Measurements from ENCODE around the gene TMTC1.

Gene TMTC1

DNA sequence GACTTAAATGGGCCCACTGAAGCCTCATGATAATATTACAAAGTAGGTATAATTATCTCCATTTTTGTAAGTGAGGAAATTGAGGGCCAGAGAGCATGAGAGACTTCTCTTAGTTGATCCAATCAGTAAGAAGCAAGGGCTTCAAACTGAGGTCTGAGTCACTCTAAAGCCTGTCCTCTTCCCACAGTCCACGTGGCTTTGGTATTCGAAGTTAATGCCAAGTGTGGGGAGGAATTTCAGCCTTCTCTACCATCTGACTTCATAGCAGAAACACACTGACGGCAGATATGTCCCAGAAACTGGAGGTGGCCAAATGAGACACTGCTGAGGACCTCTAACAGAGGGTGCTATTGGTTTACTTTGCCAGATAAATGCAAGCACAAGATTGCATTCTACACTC is 171.8 kb downstream of the TMTC1 start:
- TF ChIP-seq, protein P1, sequence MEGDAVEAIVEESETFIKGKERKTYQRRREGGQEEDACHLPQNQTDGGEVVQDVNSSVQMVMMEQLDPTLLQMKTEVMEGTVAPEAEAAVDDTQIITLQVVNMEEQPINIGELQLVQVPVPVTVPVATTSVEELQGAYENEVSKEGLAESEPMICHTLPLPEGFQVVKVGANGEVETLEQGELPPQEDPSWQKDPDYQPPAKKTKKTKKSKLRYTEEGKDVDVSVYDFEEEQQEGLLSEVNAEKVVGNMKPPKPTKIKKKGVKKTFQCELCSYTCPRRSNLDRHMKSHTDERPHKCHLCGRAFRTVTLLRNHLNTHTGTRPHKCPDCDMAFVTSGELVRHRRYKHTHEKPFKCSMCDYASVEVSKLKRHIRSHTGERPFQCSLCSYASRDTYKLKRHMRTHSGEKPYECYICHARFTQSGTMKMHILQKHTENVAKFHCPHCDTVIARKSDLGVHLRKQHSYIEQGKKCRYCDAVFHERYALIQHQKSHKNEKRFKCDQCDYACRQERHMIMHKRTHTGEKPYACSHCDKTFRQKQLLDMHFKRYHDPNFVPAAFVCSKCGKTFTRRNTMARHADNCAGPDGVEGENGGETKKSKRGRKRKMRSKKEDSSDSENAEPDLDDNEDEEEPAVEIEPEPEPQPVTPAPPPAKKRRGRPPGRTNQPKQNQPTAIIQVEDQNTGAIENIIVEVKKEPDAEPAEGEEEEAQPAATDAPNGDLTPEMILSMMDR (conservative IDR thresholded peaks at IDR 0.05; ENCODE audit: low read length), result no peak
- no peak for DNase-seq (ENCODE audit: low read depth)
- H3K4me3 ChIP-seq (ENCODE audit: low read length), result no peak overlapping the region

DNA sequence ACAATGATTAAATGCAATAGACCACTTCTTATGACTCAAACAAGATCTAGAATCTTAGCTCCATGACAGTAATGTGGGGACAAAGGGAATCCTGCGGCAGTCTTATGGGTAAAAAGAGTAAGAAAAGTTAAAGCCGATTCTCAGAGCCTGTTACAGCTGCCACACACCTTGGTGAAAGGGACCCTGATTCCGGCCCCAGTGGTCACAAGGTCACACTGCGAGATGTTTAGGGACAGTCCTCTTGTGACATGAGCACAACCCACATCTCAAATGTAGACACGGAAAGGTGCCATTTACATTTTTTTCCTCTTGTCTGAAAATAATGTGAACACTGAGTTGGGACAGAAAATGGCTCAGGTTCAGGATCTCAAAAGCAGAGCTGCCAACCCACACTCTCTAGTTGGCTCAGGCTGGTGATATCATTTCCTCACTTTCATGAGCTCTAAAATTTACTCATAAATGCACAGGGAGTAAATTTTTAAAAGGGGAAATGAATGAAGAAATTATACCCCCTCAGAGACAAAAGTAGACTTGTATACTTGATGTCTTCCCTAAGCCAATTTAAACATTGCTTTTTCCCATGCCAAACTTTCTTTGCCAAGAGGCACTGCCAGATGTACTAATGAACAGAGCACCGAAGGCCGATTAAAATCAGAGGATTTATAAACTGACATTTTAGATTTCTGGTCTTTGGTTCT is 173.1 kb downstream of the TMTC1 start:
- no peak for DNase-seq (ENCODE audit: low read depth)
- no peak overlapping the region for H3K4me3 ChIP-seq (ENCODE audit: low read length)
- TF ChIP-seq, protein P1 (conservative IDR thresholded peaks at IDR 0.05; ENCODE audit: low read length), result no peak

DNA sequence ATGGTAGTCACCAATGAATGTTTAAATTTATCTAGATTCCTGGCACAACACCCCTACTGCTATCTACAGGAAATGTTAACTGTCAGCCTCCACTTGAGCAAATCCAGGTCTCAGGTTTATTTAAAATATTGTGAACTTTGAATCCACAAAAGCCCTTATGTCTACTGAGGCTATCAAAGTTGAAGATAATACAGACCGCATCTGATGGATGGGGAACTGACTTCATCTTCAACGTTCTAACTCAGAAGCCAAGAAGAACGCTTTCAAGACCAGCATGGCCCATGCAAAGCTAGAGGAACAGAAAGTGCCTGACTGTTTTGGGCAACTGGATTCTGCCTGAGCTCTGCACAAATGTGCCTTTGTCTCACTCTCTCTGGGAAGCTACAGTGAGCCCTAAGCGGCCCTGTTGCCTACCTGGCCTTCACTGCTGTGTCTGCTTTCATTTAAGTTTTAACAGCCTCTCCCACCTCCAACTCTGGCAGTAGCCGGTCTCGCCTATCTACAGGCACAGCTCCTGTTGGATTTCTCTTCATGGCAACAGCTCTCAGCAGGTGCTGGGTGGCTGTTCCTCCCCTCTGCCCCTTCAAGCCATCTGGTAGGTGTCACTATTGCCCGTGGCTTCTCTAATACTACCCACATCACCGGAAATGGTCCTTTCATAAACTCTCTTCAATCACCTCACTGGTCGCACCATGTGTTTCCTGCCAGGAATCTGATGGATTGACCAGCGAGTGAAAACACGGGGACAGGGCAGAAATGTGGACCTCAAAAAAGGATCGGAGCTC is 174.1 kb downstream of the TMTC1 start:
- DNase-seq (ENCODE audit: low read depth), result no peak
- TF ChIP-seq, protein P1 (conservative IDR thresholded peaks at IDR 0.05; ENCODE audit: low read length), result no peak
- H3K4me3 ChIP-seq (ENCODE audit: low read length), result no peak overlapping the region

DNA sequence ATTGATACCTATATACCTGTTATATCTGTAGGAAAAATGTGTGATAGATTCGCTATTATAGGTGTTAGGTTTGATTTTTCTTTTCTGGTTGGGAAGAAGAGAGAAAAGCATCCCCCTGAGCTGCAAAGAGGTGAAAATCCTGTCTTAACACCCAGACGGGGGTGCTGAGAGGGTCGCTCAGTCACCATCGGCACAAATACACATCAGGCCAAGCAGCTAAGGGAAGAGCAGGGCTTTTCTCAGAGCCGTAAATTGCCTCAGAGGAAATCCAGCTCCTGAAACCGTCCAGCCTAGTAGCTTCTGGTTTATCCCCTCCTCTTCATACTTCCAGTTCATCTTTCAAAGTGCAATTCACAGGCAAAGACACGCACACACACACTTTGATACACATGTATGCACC is 175.2 kb downstream of the TMTC1 start:
- H3K4me3 ChIP-seq (ENCODE audit: low read length), result no peak overlapping the region
- TF ChIP-seq, protein P1 (conservative IDR thresholded peaks at IDR 0.05; ENCODE audit: low read length), result no peak
- no peak for DNase-seq (ENCODE audit: low read depth)

DNA sequence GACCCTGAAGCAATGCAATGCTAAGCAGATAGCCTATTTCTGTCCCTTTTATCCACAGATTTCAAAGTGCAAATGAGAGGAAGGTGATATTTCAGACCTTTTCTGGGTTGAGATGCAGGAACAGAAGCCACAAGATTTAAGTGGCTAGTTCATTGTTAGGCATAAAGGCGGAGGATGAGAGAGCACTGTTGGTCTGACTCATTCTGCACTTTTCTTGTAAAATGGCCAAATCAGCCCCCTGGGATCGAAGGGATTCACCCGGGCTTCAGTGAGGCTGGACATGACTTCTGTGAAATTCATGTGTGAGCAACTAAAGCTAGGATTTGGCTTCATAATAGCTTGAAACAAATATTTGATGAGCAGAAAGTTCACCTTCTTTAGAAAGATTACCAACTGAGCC is 184.4 kb downstream of the TMTC1 start:
- TF ChIP-seq, protein P1 (conservative IDR thresholded peaks at IDR 0.05; ENCODE audit: low read length), result no peak
- DNase-seq (ENCODE audit: low read depth), result no peak
- no peak overlapping the region for H3K4me3 ChIP-seq (ENCODE audit: low read length)

DNA sequence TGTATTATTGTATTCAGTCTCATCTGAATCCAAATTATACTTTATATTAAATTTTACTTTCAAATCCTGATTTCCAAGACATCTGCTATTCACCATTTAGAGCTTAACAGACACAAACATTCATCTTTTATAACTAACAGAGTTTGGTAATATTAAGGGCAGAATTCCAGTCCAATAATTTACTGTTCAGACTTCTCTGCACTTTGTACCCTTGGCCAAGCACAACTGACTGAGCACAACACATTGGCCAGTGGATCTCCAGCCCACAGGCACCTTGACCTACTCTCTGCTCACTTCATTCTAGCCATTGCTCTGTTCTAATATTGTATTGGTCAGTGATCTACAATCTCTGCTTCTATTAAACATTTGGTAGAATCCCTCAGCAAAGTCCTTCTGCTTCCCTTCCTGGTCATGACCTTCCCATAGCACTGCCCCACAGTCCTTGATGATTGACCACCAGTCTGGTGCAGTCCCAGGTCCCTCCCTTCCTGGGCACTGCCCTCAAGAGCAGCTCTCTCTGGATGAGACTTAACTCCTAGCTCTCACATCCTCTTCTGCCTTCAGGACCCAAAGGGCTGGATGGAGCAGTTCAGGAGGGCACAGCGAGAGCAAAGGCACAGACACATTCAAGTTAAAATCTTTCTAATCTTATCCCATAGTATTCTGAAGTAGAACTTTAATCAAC is 188.5 kb downstream of the TMTC1 start:
- no peak overlapping the region for H3K4me3 ChIP-seq (ENCODE audit: low read length)
- TF ChIP-seq, protein P1 (conservative IDR thresholded peaks at IDR 0.05; ENCODE audit: low read length), result no peak
- no peak for DNase-seq (ENCODE audit: low read depth)

Measured in AG10803 (cell line).